ENCODE data around the gene C5AR1.

C5AR1 gene

GRCh38 chr19:47280183-47280797 lies 29.4 kb upstream of the C5AR1 start:
- no peaks in the 10 kb centered on the region for H3K27me3 ChIP-seq (ENCODE audit: insufficient read depth, low read length, poor library complexity, severe bottlenecking)
- H3K79me2 ChIP-seq (ENCODE audit: insufficient read depth, low read length) = peaks cover 4% of the 10 kb centered on the region; the same call in 1 of the 2 replicates
- H3K4me2 ChIP-seq (ENCODE audit: low read depth, low read length, poor library complexity, severe bottlenecking) = no peak overlapping the region
- no peak overlapping the region for H3K9ac ChIP-seq (ENCODE audit: low read depth, low read length, poor library complexity, severe bottlenecking)
- no peak overlapping the region for H3K4me3 ChIP-seq (ENCODE audit: low read length, poor library complexity, severe bottlenecking)
- H3K9me2 ChIP-seq (replicated peaks; ENCODE audit: low read depth, low read length) = no peaks in the 10 kb centered on the region
- no peaks in the 10 kb centered on the region for H3K9me3 ChIP-seq (ENCODE audit: insufficient read depth, low read depth, low read length)
- H3K36me3 ChIP-seq (ENCODE audit: insufficient read depth, low read length) = no peaks in the 10 kb centered on the region
- no peaks in the 10 kb centered on the region for H3F3A ChIP-seq (ENCODE audit: low read depth)
- H4K20me1 ChIP-seq (ENCODE audit: insufficient read depth, low read length, poor library complexity, severe bottlenecking) = peaks cover 5% of the 10 kb centered on the region
- TF ChIP-seq EZH2phosphoT487 (IDR thresholded peaks at IDR 0.05; ENCODE audit: borderline replicate concordance) = no peak
- TF ChIP-seq CTCF (conservative IDR thresholded peaks at IDR 0.05; ENCODE audit: low read length) = peak; percentile 57
- no peaks in the 10 kb centered on the region for H3K4me1 ChIP-seq (ENCODE audit: insufficient read depth, low read length, poor library complexity, severe bottlenecking)
- H2AFZ ChIP-seq (ENCODE audit: low read length) = no peak overlapping the region

- Histone ChIP-seq H2AFZ (ENCODE audit: low read length) (no peak overlapping the region), H3K36me3 (ENCODE audit: insufficient read depth, low read length) (no peaks in the 10 kb centered on the region), H3K9me3 (ENCODE audit: insufficient read depth, low read depth, low read length) (no peaks in the 10 kb centered on the region), H3K4me1 (ENCODE audit: insufficient read depth, low read length, poor library complexity, severe bottlenecking) (no peaks in the 10 kb centered on the region), H3K4me3 (ENCODE audit: low read length, poor library complexity, severe bottlenecking) (no peak overlapping the region), H3K9me2 (replicated peaks; ENCODE audit: low read depth, low read length) (no peaks in the 10 kb centered on the region), H3K27me3 (ENCODE audit: insufficient read depth, low read length, poor library complexity, severe bottlenecking) (no peaks in the 10 kb centered on the region), H3K4me2 (ENCODE audit: low read depth, low read length, poor library complexity, severe bottlenecking) (no peak overlapping the region), H3K79me2 (ENCODE audit: insufficient read depth, low read length) (no peaks in the 10 kb centered on the region), H3F3A (ENCODE audit: low read depth) (no peaks in the 10 kb centered on the region), H3K9ac (ENCODE audit: low read depth, low read length, poor library complexity, severe bottlenecking) (no peak overlapping the region), H4K20me1 (ENCODE audit: insufficient read depth, low read length, poor library complexity, severe bottlenecking) (no peaks in the 10 kb centered on the region)
- no peak for TF ChIP-seq CTCF (conservative IDR thresholded peaks at IDR 0.05; ENCODE audit: low read length)
- TF ChIP-seq EZH2phosphoT487 (IDR thresholded peaks at IDR 0.05; ENCODE audit: borderline replicate concordance) = no peak
Observed at GRCh38 chr19:47283405-47284059, 26.1 kb upstream of the C5AR1 start.

GRCh38 chr19:47284324-47284899 lies 25.2 kb upstream of the C5AR1 start:
- Histone ChIP-seq H3K9me3 (ENCODE audit: insufficient read depth, low read depth, low read length) (no peaks in the 10 kb centered on the region), H3F3A (ENCODE audit: low read depth) (no peaks in the 10 kb centered on the region), H3K9me2 (replicated peaks; ENCODE audit: low read depth, low read length) (no peaks in the 10 kb centered on the region), H3K79me2 (ENCODE audit: insufficient read depth, low read length) (no peaks in the 10 kb centered on the region), H3K4me2 (ENCODE audit: low read depth, low read length, poor library complexity, severe bottlenecking) (no peak overlapping the region), H3K4me3 (ENCODE audit: low read length, poor library complexity, severe bottlenecking) (no peak overlapping the region), H3K27me3 (ENCODE audit: insufficient read depth, low read length, poor library complexity, severe bottlenecking) (no peaks in the 10 kb centered on the region), H3K9ac (ENCODE audit: low read depth, low read length, poor library complexity, severe bottlenecking) (no peak overlapping the region), H2AFZ (ENCODE audit: low read length) (no peak overlapping the region), H3K36me3 (ENCODE audit: insufficient read depth, low read length) (no peaks in the 10 kb centered on the region), H3K4me1 (ENCODE audit: insufficient read depth, low read length, poor library complexity, severe bottlenecking) (no peaks in the 10 kb centered on the region), H4K20me1 (ENCODE audit: insufficient read depth, low read length, poor library complexity, severe bottlenecking) (no peaks in the 10 kb centered on the region)
- TF ChIP-seq CTCF (conservative IDR thresholded peaks at IDR 0.05; ENCODE audit: low read length) (peak; percentile 90), EZH2phosphoT487 (IDR thresholded peaks at IDR 0.05; ENCODE audit: borderline replicate concordance) (no peak)

All from Loucy (cell line).